HepG2 (cell line): ENCODE results near the gene RBMS2. TPM values are rescaled to one million over a fixed set of nuclear protein-coding genes. Genes with fewer than 3 reads are reported as not detected.
A peak's percentile ranks its signal among the peaks of the same experiment; 100 is the strongest.
"Not testable (repeated sequence)": the region's sequence is repeated elsewhere in the genome, so short reads cannot be mapped to it uniquely, and the experiment has no call there.

Experiments
- ATAC-seq: fragments of 200-7000 bp; cut with Tn5 transposase; 3 replicates; pipeline ENCODE4 v1.9.1; 2020; ENCODE audit warnings: mild to moderate bottlenecking, moderate library complexity
- BruUV-seq: library from RNA; stranded (reverse); fragments of 400-500 nt; replicated peaks from 2 replicates; lab custom pipeline; 2021; lab: Mats Ljungman, UMichigan
- CTCF ChIA-PET: fragments of 300-600 bp; formaldehyde crosslinking; extraction: SDS; loops from one replicate; lab custom pipeline; 2021; ENCODE audit warnings: low total read pairs, inconsistent platforms, low intra/inter-chr PET ratio; lab: Yijun Ruan, JAX
- POLR2A ChIA-PET: fragments of 350-600 bp; sonication (Branson Sonifier 250); formaldehyde crosslinking; loops from one replicate; lab custom pipeline; 2020; ENCODE audit warnings: antibody characterized with exemption, inconsistent platforms; lab: Yijun Ruan, JAX
- DNase-seq: peaks from one replicate; pipeline ENCODE4 v3.0.0-alpha.2; 2015; ENCODE audit warnings: low spot score
- FAIRE-seq: peaks from 3 replicates; lab custom pipeline; 2011; peaks lifted over from hg19 to GRCh38; lab: Jason Lieb, UNC
- H2AFZ ChIP-seq: one replicate; pipeline ENCODE4 v1.6.1; 2011; ENCODE audit warnings: low read length, inconsistent platforms
- H3K27ac ChIP-seq: fragments of 300-600 bp; 3 replicates; pipeline ENCODE4 v1.8.0; 2011; ENCODE audit warnings: mixed run types, mild to moderate bottlenecking, mixed read lengths, low read length, inconsistent platforms; ENCODE audit not compliant: insufficient read depth; ENCODE audit errors: extremely low read length
- H3K27me3 ChIP-seq, 2 experiments: fragments of 200-600 bp in 1 of 2; 2 replicates in 1 of 2; 3 replicates in 1 of 2; pipeline versions ENCODE4 v1.6.0 to v1.8.0; 2011; ENCODE audit warnings: low read length in 2 of 2, mild to moderate bottlenecking in 2 of 2, moderate library complexity in 2 of 2, inconsistent platforms in 1 of 2; ENCODE audit not compliant: insufficient read depth in 2 of 2, control insufficient read depth in 1 of 2
- H3K36me3 ChIP-seq, 2 experiments: fragments of 200-600 bp in 1 of 2; replicated peaks in 1 of 2; 2 replicates in 1 of 2; 3 replicates in 1 of 2; pipeline versions ENCODE4 v1.5.1 to v1.8.0; 2011; ENCODE audit warnings: low read length in 2 of 2, inconsistent platforms in 1 of 2; ENCODE audit not compliant: insufficient read depth in 2 of 2, control insufficient read depth in 1 of 2
- H3K4me1 ChIP-seq: 2 replicates; pipeline ENCODE4 v1.5.1; 2012; ENCODE audit warnings: low read length, inconsistent platforms; ENCODE audit not compliant: insufficient read depth
- H3K4me2 ChIP-seq: 2 replicates; pipeline ENCODE4 v1.6.0; 2011; ENCODE audit warnings: low read depth, low read length, inconsistent platforms
- H3K4me3 ChIP-seq, 3 experiments: fragments of 200-600 bp in 1 of 3; sonication (generic), shearing (Covaris generic) in 1 of 3; replicated peaks in 1 of 3; 2 replicates each; pipeline ENCODE4 v1.5.1; 2011 to 2016; ENCODE audit warnings: low read length in 3 of 3, inconsistent platforms in 2 of 3, low read depth in 2 of 3, mild to moderate bottlenecking in 2 of 3, control low read depth in 1 of 3, mixed read lengths in 1 of 3; ENCODE audit not compliant: insufficient read depth in 1 of 3
- H3K79me2 ChIP-seq: one replicate; pipeline ENCODE4 v1.6.1; 2011; ENCODE audit warnings: low read length, inconsistent platforms; ENCODE audit not compliant: insufficient read depth
- H3K9ac ChIP-seq: 2 replicates; pipeline ENCODE4 v1.6.0; 2011; ENCODE audit warnings: mild to moderate bottlenecking, low read depth, low read length, inconsistent platforms; ENCODE audit not compliant: insufficient read depth
- H3K9me3 ChIP-seq: 2 replicates; pipeline ENCODE4 v1.5.1; 2012; ENCODE audit warnings: mild to moderate bottlenecking, low read length
- H4K20me1 ChIP-seq: 2 replicates; pipeline ENCODE4 v1.6.0; 2011; ENCODE audit warnings: inconsistent platforms, mild to moderate bottlenecking, low read length, moderate library complexity; ENCODE audit not compliant: insufficient read depth
- ZNF331 ChIP-seq: sonication (generic); formaldehyde crosslinking; IDR thresholded peaks from 2 replicates; pipeline ENCODE4 v1.4.0; 2020; ENCODE audit warnings: missing genetic modification reagents
- WGBS: methylation state at CpG from one replicate; pipeline ENCODE4 v1.1.6; 2017; ENCODE audit warnings: low lambda C conversion rate; 5-methylcytosine and 5-hydroxymethylcytosine counted together
- in situ Hi-C: cut with HindIII; loops from 2 replicates; pipeline ENCODE4 v1.10.0; 2017; ENCODE audit warnings: low pct_unique_long_range_greater_than_20kb; ENCODE audit not compliant: extremely low pct_ligation_motif_present
- intact Hi-C: fragments of 100-400 bp; cut with micrococcal nuclease; formaldehyde crosslinking; loops from one replicate; pipeline ENCODE4 v1.10.0; 2022; ENCODE audit not compliant: unreplicated experiment
- polyA plus RNA-seq, 8 experiments: library from polyadenylated mRNA; depleted of rRNA in 3 of 8; stranded (reverse) in 7 of 8; unstranded in 1 of 8; fragments of >200 nt; fragmentation: Illumina TruSeq in 4 of 8; extraction: Trizol in 4 of 8; gene quantifications; 2 replicates each; pipeline versions ENCODE4 v1.2.1 to v1.2.3, GENCODE V29; 2011 to 2016; ENCODE audit warnings: low read depth in 4 of 8, missing spikeins in 1 of 8, mixed read lengths in 1 of 8; ENCODE audit not compliant: insufficient read depth in 1 of 8
- total RNA-seq, 5 experiments: library from RNA; depleted of rRNA; stranded (reverse); fragments of >200 nt; fragmentation: Illumina TruSeq; extraction: Trizol; gene quantifications; 2 replicates each; pipeline ENCODE4 v1.2.3, GENCODE V29; 2016; ENCODE audit warnings: low read depth in 1 of 5

Gene RBMS2
- total and polyA plus RNA-seq, 2 of the 13 experiments (the other 11 are each of a cell fraction or from before 2014, with no cell fraction given), result 0.53 to 7.4 TPM

DNA sequence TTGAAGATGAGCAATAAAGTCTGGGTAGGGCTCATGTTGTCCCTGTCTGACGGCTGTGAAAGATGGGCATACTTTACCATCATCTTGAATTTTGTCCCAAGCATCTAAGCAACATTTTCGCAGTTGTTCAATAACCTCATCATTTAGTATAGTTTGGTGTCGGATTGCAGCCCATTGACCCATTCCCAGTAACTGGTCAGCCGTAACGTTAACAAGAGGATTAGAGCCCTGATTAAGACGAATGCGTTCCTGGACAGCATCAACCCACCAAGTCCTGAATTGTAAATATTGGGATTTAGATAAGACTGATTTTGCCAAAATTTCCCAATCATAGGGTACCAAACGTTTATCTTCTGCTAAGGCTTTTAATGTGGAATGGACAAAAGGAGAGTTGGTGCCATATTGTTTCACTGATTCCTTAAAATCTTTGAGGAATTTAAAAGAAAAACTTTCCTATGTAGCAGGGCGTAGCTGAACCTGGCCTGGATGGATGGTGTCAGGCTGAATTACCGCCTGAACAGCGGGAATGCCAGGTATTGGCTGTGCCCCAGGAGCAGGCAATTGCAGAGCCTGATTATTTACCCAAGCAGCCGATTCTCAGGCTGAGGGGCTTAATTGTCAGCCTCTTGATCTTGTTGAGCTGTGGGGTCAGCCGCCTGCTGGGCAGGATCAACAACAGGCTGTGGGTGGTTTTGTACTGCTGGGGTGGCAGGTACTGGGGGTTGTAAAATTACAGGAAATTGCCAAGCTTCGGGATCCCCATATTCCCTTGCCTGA is 23.3 kb upstream of the RBMS2 start:
- WGBS, result 39% methylated on average over 14 of the region's 14 CpGs
- H3K27me3 ChIP-seq, H3K4me3 ChIP-seq, DNase-seq, ATAC-seq, H3K4me1 ChIP-seq, CTCF ChIA-PET, H3K9me3 ChIP-seq, POLR2A ChIA-PET, BruUV-seq, H2AFZ ChIP-seq, FAIRE-seq, H3K4me2 ChIP-seq, in situ Hi-C loops, H3K79me2 ChIP-seq, H4K20me1 ChIP-seq, H3K9ac ChIP-seq, H3K36me3 ChIP-seq, H3K27ac ChIP-seq, intact Hi-C loops: not testable (repeated sequence)
- peak; percentile 35; the same call in 1 of the 2 replicates for TF ChIP-seq ZNF331 (CRISPR knock-in tag)

DNA sequence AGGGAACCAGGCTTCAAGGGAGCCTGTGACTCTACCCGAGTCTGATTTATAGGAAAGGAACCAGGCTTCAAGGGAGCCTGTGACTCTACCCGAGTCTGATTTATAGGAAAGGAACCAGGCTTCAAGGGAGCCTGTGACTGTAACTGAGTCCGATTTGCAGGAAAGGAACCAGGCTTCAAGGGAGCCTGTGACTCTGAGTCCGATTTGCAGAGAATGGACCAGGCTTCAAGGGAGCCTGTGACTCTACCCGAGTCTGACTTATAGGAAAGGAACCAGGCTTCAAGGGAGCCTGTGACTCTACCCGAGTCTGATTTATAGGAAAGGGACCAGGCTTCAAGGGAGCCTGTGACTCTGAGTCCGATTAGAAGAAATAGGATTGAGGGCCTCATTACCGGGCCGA is 22.2 kb upstream of the RBMS2 start:
- H3K9me3 ChIP-seq, H3K4me2 ChIP-seq, FAIRE-seq, H3K36me3 ChIP-seq, CTCF ChIA-PET, in situ Hi-C loops, H3K79me2 ChIP-seq, H3K4me3 ChIP-seq, H2AFZ ChIP-seq, intact Hi-C loops, BruUV-seq, DNase-seq, H3K4me1 ChIP-seq, H4K20me1 ChIP-seq, POLR2A ChIA-PET, H3K27ac ChIP-seq, H3K9ac ChIP-seq, H3K27me3 ChIP-seq, ATAC-seq: not testable (repeated sequence)
- WGBS, result 35% methylated on average over 8 of the region's 9 CpGs

DNA sequence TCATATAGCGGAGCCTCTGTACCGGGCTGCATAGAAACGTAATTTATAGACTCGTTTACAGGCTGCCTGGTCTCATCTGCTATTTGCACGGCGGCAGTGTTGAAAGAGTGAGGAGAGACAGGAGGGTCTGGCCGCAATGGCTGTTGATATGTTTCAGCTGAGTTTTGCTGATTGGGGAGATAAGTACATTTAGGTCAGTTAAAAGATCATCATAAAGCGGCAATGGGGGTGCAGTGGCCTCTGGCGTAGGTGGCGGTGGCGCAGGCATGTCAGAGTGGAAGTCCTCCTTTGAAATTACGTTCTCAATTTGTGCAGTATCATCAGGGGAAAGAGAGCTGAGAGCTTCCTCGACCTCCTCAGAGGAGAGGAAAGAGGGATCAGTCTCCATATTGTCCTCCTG is 21.7 kb upstream of the RBMS2 start:
- H2AFZ ChIP-seq, DNase-seq, H3K4me1 ChIP-seq, H3K4me3 ChIP-seq, FAIRE-seq, H3K4me2 ChIP-seq, in situ Hi-C loops, H3K79me2 ChIP-seq, intact Hi-C loops, H3K36me3 ChIP-seq, H4K20me1 ChIP-seq, H3K27me3 ChIP-seq, H3K9me3 ChIP-seq, H3K27ac ChIP-seq, CTCF ChIA-PET, H3K9ac ChIP-seq, BruUV-seq, POLR2A ChIA-PET, ATAC-seq: not testable (repeated sequence)
- WGBS, result 57% methylated on average over 13 of the region's 13 CpGs
